H1 (cell line): ENCODE results near the gene SS18. TPM values are rescaled to one million over a fixed set of nuclear protein-coding genes. Genes with fewer than 3 reads are reported as not detected.

Experiments used
- BRCA1 ChIP-seq: IDR thresholded peaks from 2 replicates; pipeline ENCODE4 v1.6.1; 2012; ENCODE audit warnings: low read depth, low read length, improper control_type of control experiment
- CBX5 ChIP-seq: fragments of 300-800, 300-1000 bp; sonication (generic); IDR thresholded peaks from 2 replicates; pipeline ENCODE4 v1.7.1; 2016; ENCODE audit warnings: antibody characterized with exemption, low read length, low read depth
- EZH2 ChIP-seq: fragments of 200-600 bp; sonication (generic); IDR thresholded peaks from 2 replicates; pipeline ENCODE4 v1.7.1; 2012; ENCODE audit warnings: low read depth, mild to moderate bottlenecking, moderate library complexity, low read length, inconsistent platforms; ENCODE audit not compliant: severe bottlenecking
- RFX5 ChIP-seq: IDR thresholded peaks from 2 replicates; pipeline ENCODE4 v1.6.1; 2011; ENCODE audit warnings: low read depth, low read length, improper control_type of control experiment, borderline replicate concordance
- polyA plus RNA-seq, 7 experiments: library from polyadenylated mRNA; depleted of rRNA in 3 of 7; stranded (reverse) in 5 of 7; unstranded in 2 of 7; fragments of >200 nt in 5 of 7; fragments of 200-250 nt in 2 of 7; gene quantifications; 1 replicate in 5 of 7; 2 replicates in 1 of 7; 4 replicates in 1 of 7; pipeline versions ENCODE4 v1.2.1 to v1.2.3, GENCODE V29; 2011 to 2013; ENCODE audit warnings: missing spikeins in 2 of 7, mixed read lengths in 2 of 7
- total RNA-seq: library from RNA; stranded (reverse); fragmentation: NEBNext Ultra II Directional; extraction: Animal tissue kit (Norgen Biotek cat#: 25700); gene quantifications from 2 replicates; pipeline ENCODE4 v1.2.1, GENCODE V29; 2021
- TF ChIP-seq, protein P1 (sequence below): IDR thresholded peaks from 2 replicates; pipeline ENCODE4 v1.6.1; 2012; ENCODE audit warnings: inconsistent platforms

The SS18 gene
- total and polyA plus RNA-seq, 2 of the 8 experiments (the other 6 are each of a cell fraction or from before 2014, with no cell fraction given) = 83.5 to 106 TPM

DNA sequence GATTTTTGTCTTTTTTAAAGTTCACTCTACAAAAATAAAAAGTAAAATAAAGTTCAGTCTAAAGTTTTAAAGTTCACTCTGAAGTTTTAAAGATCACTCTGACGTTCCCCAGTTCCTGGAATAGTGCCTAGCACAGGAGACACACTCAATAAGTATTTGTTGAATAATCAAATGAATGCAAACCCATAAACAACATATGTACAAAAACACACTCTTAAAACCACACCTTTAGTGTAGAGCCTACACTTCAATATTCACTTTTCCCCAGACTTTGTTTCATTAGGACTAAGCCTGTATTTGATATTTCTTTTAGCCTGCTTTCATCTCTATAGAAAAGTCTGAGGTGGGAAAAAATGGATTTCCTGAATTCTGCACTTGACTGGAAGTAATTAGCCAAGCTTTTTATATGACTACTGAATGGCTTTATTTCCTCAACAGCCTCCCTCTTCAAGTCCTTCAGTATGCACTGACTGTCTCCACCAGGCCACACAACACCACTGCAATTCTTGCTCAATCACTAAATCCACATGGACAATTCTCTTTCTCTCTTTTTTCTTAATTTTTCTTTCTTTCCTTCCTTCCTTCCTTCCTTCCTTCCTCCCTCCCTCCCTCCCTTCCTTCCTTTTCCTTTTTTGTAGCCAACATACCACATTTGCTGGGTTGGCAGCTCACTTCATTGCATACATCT, 104.6 kb downstream of the SS18 start (continued):
- TF ChIP-seq RFX5 (no peak), BRCA1 (no peak), CBX5 (no peak), EZH2 (no peak)
- TF ChIP-seq, protein P1, sequence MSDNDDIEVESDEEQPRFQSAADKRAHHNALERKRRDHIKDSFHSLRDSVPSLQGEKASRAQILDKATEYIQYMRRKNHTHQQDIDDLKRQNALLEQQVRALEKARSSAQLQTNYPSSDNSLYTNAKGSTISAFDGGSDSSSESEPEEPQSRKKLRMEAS = no peak
